Fibroblast of lung (primary cell): Measurements from ENCODE around the gene MXD1. TPM values are rescaled to one million over a fixed set of nuclear protein-coding genes. Genes with fewer than 3 reads are reported as not detected.

Source experiments
- DNase-seq, 2 donors: peaks; one replicate each; pipeline versions ENCODE4 v3.0.0 to v3.0.0-alpha.2; 2010; ENCODE audit warnings: low read depth in 2 of 2
- H2AFZ ChIP-seq: 2 replicates; pipeline ENCODE4 v1.5.1; 2012; ENCODE audit warnings: low read length, control low read depth, inconsistent platforms
- H3K27ac ChIP-seq: 2 replicates; pipeline ENCODE4 v1.5.1; 2011; ENCODE audit warnings: low read length, control low read depth; ENCODE audit not compliant: insufficient read depth
- H3K27me3 ChIP-seq: 2 replicates; pipeline ENCODE4 v1.5.1; 2011; ENCODE audit warnings: mild to moderate bottlenecking, low read length; ENCODE audit not compliant: control insufficient read depth, insufficient read depth
- H3K36me3 ChIP-seq: 2 replicates; pipeline ENCODE4 v1.5.1; 2011; ENCODE audit warnings: low read length; ENCODE audit not compliant: control insufficient read depth, insufficient read depth
- H3K4me1 ChIP-seq: 2 replicates; pipeline ENCODE4 v1.5.1; 2011; ENCODE audit warnings: low read length; ENCODE audit not compliant: control insufficient read depth, insufficient read depth; ENCODE audit errors: extremely low read depth
- H3K4me2 ChIP-seq: 2 replicates; pipeline ENCODE4 v1.5.1; 2011; ENCODE audit warnings: low read length, control low read depth; ENCODE audit not compliant: insufficient read depth; ENCODE audit errors: extremely low read depth
- H3K4me3 ChIP-seq, 4 experiments: fragments of 200-600 bp in 1 of 4; sonication (generic) in 1 of 4; replicated peaks in 1 of 4; 2 replicates each; pipeline ENCODE4 v1.5.1; 2011 to 2016; ENCODE audit warnings: low read length in 4 of 4, low read depth in 3 of 4, mild to moderate bottlenecking in 3 of 4, control low read depth in 2 of 4, inconsistent platforms in 1 of 4, mixed read lengths in 1 of 4; ENCODE audit not compliant: insufficient read depth in 1 of 4; ENCODE audit errors: control extremely low read depth in 1 of 4
- H3K79me2 ChIP-seq: 2 replicates; pipeline ENCODE4 v1.5.1; 2012; ENCODE audit warnings: mild to moderate bottlenecking, low read length, inconsistent platforms; ENCODE audit not compliant: control insufficient read depth, insufficient read depth
- H3K9ac ChIP-seq: 2 replicates; pipeline ENCODE4 v1.5.1; 2011; ENCODE audit warnings: mild to moderate bottlenecking, low read length, control low read depth; ENCODE audit not compliant: insufficient read depth
- H3K9me3 ChIP-seq: 2 replicates; pipeline ENCODE4 v1.5.1; 2012; ENCODE audit warnings: low read depth, low read length; ENCODE audit not compliant: control insufficient read depth, insufficient read depth
- H4K20me1 ChIP-seq: 2 replicates; pipeline ENCODE4 v1.5.1; 2011; ENCODE audit warnings: low read length; ENCODE audit not compliant: control insufficient read depth, insufficient read depth; ENCODE audit errors: extremely low read depth
- EZH2 ChIP-seq: IDR thresholded peaks from 2 replicates; pipeline ENCODE4 v1.5.1; 2012; ENCODE audit warnings: low read length, control low read depth, mild to moderate bottlenecking; ENCODE audit errors: missing control alignments
- polyA plus RNA-seq, 2 donors: library from polyadenylated mRNA; depleted of rRNA in 1 of 2; stranded (reverse) in 1 of 2; unstranded in 1 of 2; fragments of >200 nt; gene quantifications; 2 replicates each; pipeline ENCODE4 v1.2.1, GENCODE V29; 2011 to 2012; ENCODE audit warnings: missing spikeins in 1 of 2
- total RNA-seq: library from RNA; depleted of rRNA; stranded (reverse); fragments of >200 nt; gene quantifications from 2 replicates; pipeline ENCODE4 v1.2.1, GENCODE V29; 2014
- TF ChIP-seq, protein P1 (sequence below), 2 donors: IDR thresholded peaks in 1 of 2; conservative IDR thresholded peaks in 1 of 2; 1 replicate in 1 of 2; 2 replicates in 1 of 2; pipeline ENCODE4 v1.5.1; 2011 to 2012; ENCODE audit warnings: low read length in 2 of 2, control low read depth in 1 of 2, inconsistent platforms in 1 of 2, low read depth in 1 of 2, mild to moderate bottlenecking in 1 of 2

The MXD1 gene
- total and polyA plus RNA-seq, 2 donors (not counting 1 experiment from before 2014, with no cell fraction given), result 5.4 to 8.4 TPM

GRCh38 chr2:69936906-69937305 lies 22.0 kb downstream of the MXD1 start:
- Histone ChIP-seq H3K9me3 (no peaks in the 10 kb centered on the region), H4K20me1 (no peaks in the 10 kb centered on the region), H3K4me3 (no peak overlapping the region), H3K36me3 (peaks cover 6% of the 10 kb centered on the region), H3K27ac (no peak overlapping the region), H3K4me2 (no peak overlapping the region), H3K27me3 (no peaks in the 10 kb centered on the region), H3K79me2 (no peaks in the 10 kb centered on the region), H3K4me1 (peaks cover 9% of the 10 kb centered on the region), H3K9ac (no peak overlapping the region), H2AFZ (no peak overlapping the region)
- no peak for TF ChIP-seq EZH2
- TF ChIP-seq, protein P1, sequence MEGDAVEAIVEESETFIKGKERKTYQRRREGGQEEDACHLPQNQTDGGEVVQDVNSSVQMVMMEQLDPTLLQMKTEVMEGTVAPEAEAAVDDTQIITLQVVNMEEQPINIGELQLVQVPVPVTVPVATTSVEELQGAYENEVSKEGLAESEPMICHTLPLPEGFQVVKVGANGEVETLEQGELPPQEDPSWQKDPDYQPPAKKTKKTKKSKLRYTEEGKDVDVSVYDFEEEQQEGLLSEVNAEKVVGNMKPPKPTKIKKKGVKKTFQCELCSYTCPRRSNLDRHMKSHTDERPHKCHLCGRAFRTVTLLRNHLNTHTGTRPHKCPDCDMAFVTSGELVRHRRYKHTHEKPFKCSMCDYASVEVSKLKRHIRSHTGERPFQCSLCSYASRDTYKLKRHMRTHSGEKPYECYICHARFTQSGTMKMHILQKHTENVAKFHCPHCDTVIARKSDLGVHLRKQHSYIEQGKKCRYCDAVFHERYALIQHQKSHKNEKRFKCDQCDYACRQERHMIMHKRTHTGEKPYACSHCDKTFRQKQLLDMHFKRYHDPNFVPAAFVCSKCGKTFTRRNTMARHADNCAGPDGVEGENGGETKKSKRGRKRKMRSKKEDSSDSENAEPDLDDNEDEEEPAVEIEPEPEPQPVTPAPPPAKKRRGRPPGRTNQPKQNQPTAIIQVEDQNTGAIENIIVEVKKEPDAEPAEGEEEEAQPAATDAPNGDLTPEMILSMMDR (conservative IDR thresholded peaks at IDR 0.05 in 1 of 2, IDR thresholded peaks at IDR 0.05 in 1 of 2; ENCODE audit: low read depth in 1 of 2, low read length in 2 of 2), result no peak
- DNase-seq, result peak in 1 of 2 donors; percentile 39

DNA sequence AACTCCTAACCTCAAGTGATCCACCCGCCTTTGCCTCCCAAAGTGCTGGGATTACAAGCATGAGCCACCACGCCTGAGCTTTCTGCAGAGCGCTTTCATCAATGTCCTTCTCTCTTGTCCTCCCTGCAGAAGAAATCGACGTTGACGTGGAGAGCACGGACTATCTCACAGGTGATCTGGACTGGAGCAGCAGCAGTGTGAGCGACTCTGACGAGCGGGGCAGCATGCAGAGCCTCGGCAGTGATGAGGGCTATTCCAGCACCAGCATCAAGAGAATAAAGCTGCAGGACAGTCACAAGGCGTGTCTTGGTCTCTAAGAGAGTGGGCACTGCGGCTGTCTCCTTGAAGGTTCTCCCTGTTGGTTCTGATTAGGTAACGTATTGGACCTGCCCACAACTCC lies 23.1 kb downstream of the MXD1 start:
- Histone ChIP-seq H3K4me1 (peaks cover 9% of the 10 kb centered on the region), H3K79me2 (no peaks in the 10 kb centered on the region), H3K9ac (no peak overlapping the region), H2AFZ (no peak overlapping the region), H3K36me3 (peaks cover 6% of the 10 kb centered on the region), H3K4me3 (no peak overlapping the region), H3K27ac (no peak overlapping the region), H3K9me3 (no peaks in the 10 kb centered on the region), H3K27me3 (no peaks in the 10 kb centered on the region), H3K4me2 (no peak overlapping the region), H4K20me1 (no peaks in the 10 kb centered on the region)
- DNase-seq, result no peak
- no peak for TF ChIP-seq EZH2
- TF ChIP-seq, protein P1 (conservative IDR thresholded peaks at IDR 0.05 in 1 of 2, IDR thresholded peaks at IDR 0.05 in 1 of 2; ENCODE audit: low read depth in 1 of 2, low read length in 2 of 2), result no peak

DNA sequence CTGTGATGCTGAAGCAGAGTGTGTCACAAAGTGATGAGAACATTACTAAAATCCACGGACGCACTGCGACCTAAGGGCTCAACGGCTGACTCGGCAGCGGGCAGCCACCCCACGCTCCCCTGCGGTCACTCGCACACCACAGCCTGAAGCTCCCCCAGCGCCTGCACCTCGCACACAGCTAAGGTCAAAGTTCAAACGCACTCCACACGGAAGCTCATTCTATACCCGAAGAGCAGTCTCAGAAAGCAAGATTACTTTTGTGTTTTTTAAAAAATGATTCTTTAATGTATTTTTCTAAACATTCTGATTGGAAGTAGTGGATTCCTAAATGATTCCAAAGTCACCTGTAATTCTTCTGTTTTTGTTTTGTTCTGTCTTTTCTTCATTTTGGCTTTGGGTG lies 24.8 kb downstream of the MXD1 start:
- Histone ChIP-seq H3K27ac (no peak overlapping the region), H3K9me3 (no peaks in the 10 kb centered on the region), H2AFZ (no peak overlapping the region), H3K4me3 (no peak overlapping the region), H3K27me3 (no peaks in the 10 kb centered on the region), H3K36me3 (peaks cover 6% of the 10 kb centered on the region), H3K79me2 (no peaks in the 10 kb centered on the region), H3K4me2 (no peak overlapping the region), H4K20me1 (no peaks in the 10 kb centered on the region), H3K9ac (no peak overlapping the region), H3K4me1 (peaks cover 2% of the 10 kb centered on the region)
- no peak for TF ChIP-seq EZH2
- TF ChIP-seq, protein P1 (conservative IDR thresholded peaks at IDR 0.05 in 1 of 2, IDR thresholded peaks at IDR 0.05 in 1 of 2; ENCODE audit: low read depth in 1 of 2, low read length in 2 of 2), result no peak
- no peak for DNase-seq
